ENCODE measurements around the gene CAPN10.

CAPN10 gene

GRCh38 chr2:240639566-240639965 lies 53.0 kb downstream of the CAPN10 start:
- TF ChIP-seq, protein P1, sequence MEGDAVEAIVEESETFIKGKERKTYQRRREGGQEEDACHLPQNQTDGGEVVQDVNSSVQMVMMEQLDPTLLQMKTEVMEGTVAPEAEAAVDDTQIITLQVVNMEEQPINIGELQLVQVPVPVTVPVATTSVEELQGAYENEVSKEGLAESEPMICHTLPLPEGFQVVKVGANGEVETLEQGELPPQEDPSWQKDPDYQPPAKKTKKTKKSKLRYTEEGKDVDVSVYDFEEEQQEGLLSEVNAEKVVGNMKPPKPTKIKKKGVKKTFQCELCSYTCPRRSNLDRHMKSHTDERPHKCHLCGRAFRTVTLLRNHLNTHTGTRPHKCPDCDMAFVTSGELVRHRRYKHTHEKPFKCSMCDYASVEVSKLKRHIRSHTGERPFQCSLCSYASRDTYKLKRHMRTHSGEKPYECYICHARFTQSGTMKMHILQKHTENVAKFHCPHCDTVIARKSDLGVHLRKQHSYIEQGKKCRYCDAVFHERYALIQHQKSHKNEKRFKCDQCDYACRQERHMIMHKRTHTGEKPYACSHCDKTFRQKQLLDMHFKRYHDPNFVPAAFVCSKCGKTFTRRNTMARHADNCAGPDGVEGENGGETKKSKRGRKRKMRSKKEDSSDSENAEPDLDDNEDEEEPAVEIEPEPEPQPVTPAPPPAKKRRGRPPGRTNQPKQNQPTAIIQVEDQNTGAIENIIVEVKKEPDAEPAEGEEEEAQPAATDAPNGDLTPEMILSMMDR (conservative IDR thresholded peaks at IDR 0.05; ENCODE audit: low read depth, low read length) = no peak
- no peaks in the 10 kb centered on the region for H3K79me2 ChIP-seq (ENCODE audit: insufficient read depth, low read depth)

GRCh38 chr2:240640939-240641338 lies 54.4 kb downstream of the CAPN10 start:
- no peak overlapping the region for H3K4me3 ChIP-seq (IDR thresholded peaks at IDR 0.05; ENCODE audit: insufficient read depth, low read depth, low read length)
- H2AFZ ChIP-seq (ENCODE audit: low read depth) = no peak overlapping the region
- H3K9ac ChIP-seq = no peak overlapping the region
- H3K27me3 ChIP-seq (ENCODE audit: insufficient read depth, low read depth) = peaks cover 20% of the 10 kb centered on the region; the same call in 1 of the 2 replicates
- no peak overlapping the region for H3K4me2 ChIP-seq
- H3K27ac ChIP-seq = no peak overlapping the region
- no peaks in the 10 kb centered on the region for H4K20me1 ChIP-seq (ENCODE audit: insufficient read depth)
- H3K79me2 ChIP-seq (ENCODE audit: insufficient read depth, low read depth) = no peaks in the 10 kb centered on the region
- H3K4me1 ChIP-seq (ENCODE audit: low read depth, poor library complexity, severe bottlenecking) = no peaks in the 10 kb centered on the region
- H3K36me3 ChIP-seq (ENCODE audit: insufficient read depth) = no peaks in the 10 kb centered on the region
- TF ChIP-seq, protein P1 (conservative IDR thresholded peaks at IDR 0.05; ENCODE audit: low read depth, low read length) = no peak

More at GRCh38 chr2:240639566-240639965, 53.0 kb downstream of the CAPN10 start:
- no peaks in the 10 kb centered on the region for H3K36me3 ChIP-seq (ENCODE audit: insufficient read depth)
- no peak overlapping the region for H3K9ac ChIP-seq
- H3K27me3 ChIP-seq (ENCODE audit: insufficient read depth, low read depth) = peaks cover 20% of the 10 kb centered on the region; the same call in 1 of the 2 replicates
- H4K20me1 ChIP-seq (ENCODE audit: insufficient read depth) = no peaks in the 10 kb centered on the region
- no peak overlapping the region for H3K4me2 ChIP-seq
- H3K4me3 ChIP-seq (IDR thresholded peaks at IDR 0.05; ENCODE audit: insufficient read depth, low read depth, low read length) = no peak overlapping the region
- H2AFZ ChIP-seq (ENCODE audit: low read depth) = no peak overlapping the region
- H3K27ac ChIP-seq = no peak overlapping the region
- H3K4me1 ChIP-seq (ENCODE audit: low read depth, poor library complexity, severe bottlenecking) = no peaks in the 10 kb centered on the region

DNA sequence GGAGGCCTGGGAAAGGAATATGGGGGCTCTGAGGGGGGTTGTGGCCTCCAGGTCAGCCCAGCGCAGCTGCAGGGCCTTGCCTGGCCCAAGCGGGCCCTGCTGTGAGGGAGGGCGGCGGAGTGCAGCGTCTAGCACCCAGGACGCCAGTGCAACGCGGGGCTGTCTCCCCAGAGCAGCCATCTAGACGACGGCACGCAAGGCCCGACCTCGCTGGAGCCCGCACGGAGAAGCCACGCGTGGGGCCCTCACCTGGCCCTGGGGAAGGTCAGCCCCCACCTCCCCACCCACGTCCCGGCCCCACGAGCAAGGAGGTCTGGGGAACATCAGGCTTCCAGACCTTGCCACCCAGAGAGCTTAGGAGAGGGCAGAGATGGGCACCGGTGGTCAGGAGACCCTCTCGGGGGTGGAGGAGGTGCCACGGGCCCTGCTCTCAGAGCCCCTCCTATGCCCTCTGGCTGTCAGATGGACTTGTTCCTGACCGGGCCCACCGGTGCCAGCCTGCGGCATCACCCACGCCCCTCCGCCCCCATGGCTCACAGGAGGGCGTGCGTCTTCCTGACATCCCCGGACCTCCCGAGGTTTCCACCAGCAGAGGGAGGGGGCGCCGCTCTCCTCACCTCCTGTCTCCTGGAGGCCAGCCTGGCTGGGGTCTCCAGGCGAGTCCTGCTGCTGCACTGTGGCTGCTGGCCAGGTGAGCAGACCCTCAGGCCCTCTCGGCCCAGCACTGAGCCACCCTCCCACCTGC lies 55.7 kb downstream of the CAPN10 start:
- Histone ChIP-seq H3K27ac (no peak overlapping the region), H3K4me2 (no peak overlapping the region), H3K27me3 (ENCODE audit: insufficient read depth, low read depth) (peaks cover 21% of the 10 kb centered on the region; the same call in 1 of the 2 replicates), H3K9ac (no peak overlapping the region), H4K20me1 (ENCODE audit: insufficient read depth) (no peaks in the 10 kb centered on the region), H3K79me2 (ENCODE audit: insufficient read depth, low read depth) (no peaks in the 10 kb centered on the region), H2AFZ (ENCODE audit: low read depth) (no peak overlapping the region), H3K4me1 (ENCODE audit: low read depth, poor library complexity, severe bottlenecking) (no peaks in the 10 kb centered on the region), H3K36me3 (ENCODE audit: insufficient read depth) (no peaks in the 10 kb centered on the region), H3K4me3 (IDR thresholded peaks at IDR 0.05; ENCODE audit: insufficient read depth, low read depth, low read length) (no peak overlapping the region)
- TF ChIP-seq, protein P1 (conservative IDR thresholded peaks at IDR 0.05; ENCODE audit: low read depth, low read length) = no peak

GRCh38 chr2:240642806-240643092 lies 56.2 kb downstream of the CAPN10 start:
- Histone ChIP-seq H3K4me1 (ENCODE audit: low read depth, poor library complexity, severe bottlenecking) (no peaks in the 10 kb centered on the region), H3K27me3 (ENCODE audit: insufficient read depth, low read depth) (peaks cover 26% of the 10 kb centered on the region; the same call in 1 of the 2 replicates), H3K27ac (no peak overlapping the region), H3K4me3 (IDR thresholded peaks at IDR 0.05; ENCODE audit: insufficient read depth, low read depth, low read length) (no peak overlapping the region), H3K79me2 (ENCODE audit: insufficient read depth, low read depth) (no peaks in the 10 kb centered on the region), H3K36me3 (ENCODE audit: insufficient read depth) (no peaks in the 10 kb centered on the region), H4K20me1 (ENCODE audit: insufficient read depth) (no peaks in the 10 kb centered on the region), H3K9ac (no peak overlapping the region), H2AFZ (ENCODE audit: low read depth) (no peak overlapping the region), H3K4me2 (no peak overlapping the region)
- TF ChIP-seq, protein P1 (conservative IDR thresholded peaks at IDR 0.05; ENCODE audit: low read depth, low read length) = no peak

All from KMS-11 (cell line).